Measurements from ENCODE around the gene RGS4. TPM values are rescaled to one million over a fixed set of nuclear protein-coding genes. Genes with fewer than 3 reads are reported as not detected.

RGS4 gene
- polyA plus RNA-seq, 2 donors, result 0.33 to 0.39 TPM

GRCh38 chr1:163063610-163064009 lies 5.6 kb upstream of the RGS4 start:
- no peaks in the 10 kb centered on the region for H3K36me3 ChIP-seq (ENCODE audit: control insufficient read depth in 2 of 2, insufficient read depth in 2 of 2, low read length in 1 of 2)
- no peaks in the 10 kb centered on the region for H3K9me3 ChIP-seq (ENCODE audit: control insufficient read depth in 2 of 2, insufficient read depth in 1 of 2, low read depth in 1 of 2, low read length in 1 of 2)
- H3K27ac ChIP-seq (ENCODE audit: low read depth in 2 of 2, low read length in 1 of 2), result no peak overlapping the region
- H3K4me1 ChIP-seq (ENCODE audit: control insufficient read depth in 2 of 2, insufficient read depth in 2 of 2, low read length in 1 of 2), result no peaks in the 10 kb centered on the region
- H3K27me3 ChIP-seq (ENCODE audit: control insufficient read depth in 1 of 2, insufficient read depth in 2 of 2, low read length in 2 of 2), result no peaks in the 10 kb centered on the region
- no peak overlapping the region for H3K4me3 ChIP-seq (ENCODE audit: low read depth in 1 of 2, low read length in 2 of 2)
- WGBS, 2 donors, result 42 to 58% methylated on average over 3 of the region's 3 CpGs

- WGBS, 2 donors, result 78 to 91% methylated on average over 1 of the region's 1 CpG
- H3K27ac ChIP-seq (ENCODE audit: low read depth in 2 of 2, low read length in 1 of 2), result no peak overlapping the region
These were observed 3.0 kb upstream of the RGS4 start for GRCh38 chr1:163066168-163066567.

GRCh38 chr1:163066686-163067085 lies 2.5 kb upstream of the RGS4 start:
- Histone ChIP-seq H3K27ac (ENCODE audit: low read depth in 2 of 2, low read length in 1 of 2) (no peak overlapping the region), H3K4me3 (ENCODE audit: low read depth in 1 of 2, low read length in 2 of 2) (no peak overlapping the region), H3K4me1 (ENCODE audit: control insufficient read depth in 2 of 2, insufficient read depth in 2 of 2, low read length in 1 of 2) (no peaks in the 10 kb centered on the region), H3K9me3 (ENCODE audit: control insufficient read depth in 2 of 2, insufficient read depth in 1 of 2, low read depth in 1 of 2, low read length in 1 of 2) (no peaks in the 10 kb centered on the region), H3K36me3 (ENCODE audit: control insufficient read depth in 2 of 2, insufficient read depth in 2 of 2, low read length in 1 of 2) (no peaks in the 10 kb centered on the region), H3K27me3 (ENCODE audit: control insufficient read depth in 1 of 2, insufficient read depth in 2 of 2, low read length in 2 of 2) (no peaks in the 10 kb centered on the region)
- WGBS, 2 donors, result 76 to 78% methylated on average over 2 of the region's 2 CpGs

More at GRCh38 chr1:163066168-163066567, 3.0 kb upstream of the RGS4 start:
- Histone ChIP-seq H3K4me3 (ENCODE audit: low read depth in 1 of 2, low read length in 2 of 2) (no peak overlapping the region), H3K36me3 (ENCODE audit: control insufficient read depth in 2 of 2, insufficient read depth in 2 of 2, low read length in 1 of 2) (no peaks in the 10 kb centered on the region), H3K9me3 (ENCODE audit: control insufficient read depth in 2 of 2, insufficient read depth in 1 of 2, low read depth in 1 of 2, low read length in 1 of 2) (no peaks in the 10 kb centered on the region), H3K4me1 (ENCODE audit: control insufficient read depth in 2 of 2, insufficient read depth in 2 of 2, low read length in 1 of 2) (no peaks in the 10 kb centered on the region), H3K27me3 (ENCODE audit: control insufficient read depth in 1 of 2, insufficient read depth in 2 of 2, low read length in 2 of 2) (no peaks in the 10 kb centered on the region)

- no peaks in the 10 kb centered on the region for H3K9me3 ChIP-seq (ENCODE audit: control insufficient read depth in 2 of 2, insufficient read depth in 1 of 2, low read depth in 1 of 2, low read length in 1 of 2)
- H3K4me1 ChIP-seq (ENCODE audit: control insufficient read depth in 2 of 2, insufficient read depth in 2 of 2, low read length in 1 of 2), result no peaks in the 10 kb centered on the region
- no peak overlapping the region for H3K27ac ChIP-seq (ENCODE audit: low read depth in 2 of 2, low read length in 1 of 2)
- H3K4me3 ChIP-seq (ENCODE audit: low read depth in 1 of 2, low read length in 2 of 2), result peak overlapping the region in 1 of 2 donors; percentile 28
- H3K36me3 ChIP-seq (ENCODE audit: control insufficient read depth in 2 of 2, insufficient read depth in 2 of 2, low read length in 1 of 2), result no peaks in the 10 kb centered on the region
- WGBS, 2 donors, result 10 to 13% methylated on average over 5 of the region's 5 CpGs
- H3K27me3 ChIP-seq (ENCODE audit: control insufficient read depth in 1 of 2, insufficient read depth in 2 of 2, low read length in 2 of 2), result no peaks in the 10 kb centered on the region
These were observed 445 bp upstream of the RGS4 start for GRCh38 chr1:163068716-163069115.

GRCh38 chr1:163069655-163070277 lies 605 bp downstream of the RGS4 start:
- no peaks in the 10 kb centered on the region for H3K4me1 ChIP-seq (ENCODE audit: control insufficient read depth in 2 of 2, insufficient read depth in 2 of 2, low read length in 1 of 2)
- H3K27ac ChIP-seq (ENCODE audit: low read depth in 2 of 2, low read length in 1 of 2), result no peak overlapping the region
- H3K27me3 ChIP-seq (ENCODE audit: control insufficient read depth in 1 of 2, insufficient read depth in 2 of 2, low read length in 2 of 2), result no peaks in the 10 kb centered on the region
- H3K4me3 ChIP-seq (ENCODE audit: low read depth in 1 of 2, low read length in 2 of 2), result peak overlapping the region in 1 of 2 donors; percentile 28
- 46 to 53% methylated on average over 2 of the region's 2 CpGs for WGBS, 2 donors
- H3K36me3 ChIP-seq (ENCODE audit: control insufficient read depth in 2 of 2, insufficient read depth in 2 of 2, low read length in 1 of 2), result no peaks in the 10 kb centered on the region
- no peaks in the 10 kb centered on the region for H3K9me3 ChIP-seq (ENCODE audit: control insufficient read depth in 2 of 2, insufficient read depth in 1 of 2, low read depth in 1 of 2, low read length in 1 of 2)

- WGBS, 2 donors, result 11 to 12% methylated on average over 6 of the region's 6 CpGs
- Histone ChIP-seq H3K4me3 (ENCODE audit: low read depth in 1 of 2, low read length in 2 of 2) (no peak overlapping the region), H3K27ac (ENCODE audit: low read depth in 2 of 2, low read length in 1 of 2) (no peak overlapping the region), H3K36me3 (ENCODE audit: control insufficient read depth in 2 of 2, insufficient read depth in 2 of 2, low read length in 1 of 2) (no peaks in the 10 kb centered on the region), H3K9me3 (ENCODE audit: control insufficient read depth in 2 of 2, insufficient read depth in 1 of 2, low read depth in 1 of 2, low read length in 1 of 2) (no peaks in the 10 kb centered on the region), H3K27me3 (ENCODE audit: control insufficient read depth in 1 of 2, insufficient read depth in 2 of 2, low read length in 2 of 2) (no peaks in the 10 kb centered on the region), H3K4me1 (ENCODE audit: control insufficient read depth in 2 of 2, insufficient read depth in 2 of 2, low read length in 1 of 2) (no peaks in the 10 kb centered on the region)
These were observed 2.5 kb downstream of the RGS4 start for GRCh38 chr1:163071405-163072255.

GRCh38 chr1:163072658-163073057 lies 3.5 kb downstream of the RGS4 start:
- H3K36me3 ChIP-seq (ENCODE audit: control insufficient read depth in 2 of 2, insufficient read depth in 2 of 2, low read length in 1 of 2), result no peaks in the 10 kb centered on the region
- no peak overlapping the region for H3K27ac ChIP-seq (ENCODE audit: low read depth in 2 of 2, low read length in 1 of 2)
- H3K4me1 ChIP-seq (ENCODE audit: control insufficient read depth in 2 of 2, insufficient read depth in 2 of 2, low read length in 1 of 2), result no peaks in the 10 kb centered on the region
- H3K27me3 ChIP-seq (ENCODE audit: control insufficient read depth in 1 of 2, insufficient read depth in 2 of 2, low read length in 2 of 2), result no peaks in the 10 kb centered on the region
- no peaks in the 10 kb centered on the region for H3K9me3 ChIP-seq (ENCODE audit: control insufficient read depth in 2 of 2, insufficient read depth in 1 of 2, low read depth in 1 of 2, low read length in 1 of 2)
- WGBS, 2 donors, result 92 to 93% methylated on average over 1 of the region's 1 CpG
- no peak overlapping the region for H3K4me3 ChIP-seq (ENCODE audit: low read depth in 1 of 2, low read length in 2 of 2)

GRCh38 chr1:163074004-163074403 lies 4.8 kb downstream of the RGS4 start:
- no peaks in the 10 kb centered on the region for H3K9me3 ChIP-seq (ENCODE audit: control insufficient read depth in 2 of 2, insufficient read depth in 1 of 2, low read depth in 1 of 2, low read length in 1 of 2)
- WGBS, 2 donors, result 89% methylated on average over 1 of the region's 1 CpG
- no peak overlapping the region for H3K27ac ChIP-seq (ENCODE audit: low read depth in 2 of 2, low read length in 1 of 2)
- no peaks in the 10 kb centered on the region for H3K4me1 ChIP-seq (ENCODE audit: control insufficient read depth in 2 of 2, insufficient read depth in 2 of 2, low read length in 1 of 2)
- no peaks in the 10 kb centered on the region for H3K27me3 ChIP-seq (ENCODE audit: control insufficient read depth in 1 of 2, insufficient read depth in 2 of 2, low read length in 2 of 2)
- H3K4me3 ChIP-seq (ENCODE audit: low read depth in 1 of 2, low read length in 2 of 2), result no peak overlapping the region
- H3K36me3 ChIP-seq (ENCODE audit: control insufficient read depth in 2 of 2, insufficient read depth in 2 of 2, low read length in 1 of 2), result no peaks in the 10 kb centered on the region

GRCh38 chr1:163074716-163075284 lies 5.6 kb downstream of the RGS4 start:
- H3K27ac ChIP-seq (ENCODE audit: low read depth in 2 of 2, low read length in 1 of 2), result no peak overlapping the region
- no peaks in the 10 kb centered on the region for H3K4me1 ChIP-seq (ENCODE audit: control insufficient read depth in 2 of 2, insufficient read depth in 2 of 2, low read length in 1 of 2)
- H3K9me3 ChIP-seq (ENCODE audit: control insufficient read depth in 2 of 2, insufficient read depth in 1 of 2, low read depth in 1 of 2, low read length in 1 of 2), result no peaks in the 10 kb centered on the region
- no peak overlapping the region for H3K4me3 ChIP-seq (ENCODE audit: low read depth in 1 of 2, low read length in 2 of 2)
- H3K36me3 ChIP-seq (ENCODE audit: control insufficient read depth in 2 of 2, insufficient read depth in 2 of 2, low read length in 1 of 2), result no peaks in the 10 kb centered on the region
- H3K27me3 ChIP-seq (ENCODE audit: control insufficient read depth in 1 of 2, insufficient read depth in 2 of 2, low read length in 2 of 2), result no peaks in the 10 kb centered on the region
- WGBS, 2 donors, result 59 to 71% methylated on average over 2 of the region's 2 CpGs

Measured in esophagus (tissue), 2 donors.